ENCODE data around the gene TMPRSS12. TPM values are rescaled to one million over a fixed set of nuclear protein-coding genes. Genes with fewer than 3 reads are reported as not detected.

Gene TMPRSS12
- total RNA-seq, 1 donor: not detected

DNA sequence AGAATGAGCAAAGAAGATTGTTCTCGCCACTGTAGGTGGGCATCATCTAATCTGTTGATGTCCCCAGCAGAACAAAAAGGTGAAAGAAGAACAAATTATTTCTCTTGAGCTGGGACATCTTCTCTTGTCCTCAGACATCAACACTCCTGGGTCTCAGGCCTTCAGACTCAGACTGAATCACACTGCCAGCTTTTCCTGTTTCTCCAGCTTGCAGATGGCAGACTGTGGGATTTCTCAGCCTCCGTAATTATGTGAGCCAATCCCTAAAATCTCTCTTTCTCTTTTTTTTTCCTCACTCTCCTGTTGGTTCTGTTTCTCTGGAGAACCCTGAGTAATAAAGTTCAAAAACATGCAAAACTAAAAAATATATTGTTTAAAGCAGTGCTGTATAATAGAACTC lies 3.7 kb upstream of the TMPRSS12 start:
- no peak overlapping the region for H3K27ac ChIP-seq (ENCODE audit: low read depth, low read length)
- H3K79me2 ChIP-seq (ENCODE audit: insufficient read depth, low read length): no peaks in the 10 kb centered on the region
- H3K36me3 ChIP-seq (ENCODE audit: insufficient read depth, low read length): no peaks in the 10 kb centered on the region
- peaks cover 3% of the 10 kb centered on the region for H3K9me3 ChIP-seq (ENCODE audit: low read depth, low read length)
- no peak overlapping the region for H3K4me2 ChIP-seq (ENCODE audit: insufficient read depth, low read length)
- H3K27me3 ChIP-seq (ENCODE audit: insufficient read depth, low read length): no peaks in the 10 kb centered on the region
- no peaks in the 10 kb centered on the region for H4K20me1 ChIP-seq (ENCODE audit: insufficient read depth, low read length)
- H3K4me1 ChIP-seq (ENCODE audit: insufficient read depth, low read length): peaks cover 4% of the 10 kb centered on the region
- no peak for DNase-seq (ENCODE audit: insufficient read length, low spot score, missing footprints)
- peak overlapping the region; percentile 13 for H2AFZ ChIP-seq (ENCODE audit: low read length)
- no peak overlapping the region for H3K4me3 ChIP-seq (ENCODE audit: insufficient read depth, low read length)
- TF ChIP-seq, protein P1, sequence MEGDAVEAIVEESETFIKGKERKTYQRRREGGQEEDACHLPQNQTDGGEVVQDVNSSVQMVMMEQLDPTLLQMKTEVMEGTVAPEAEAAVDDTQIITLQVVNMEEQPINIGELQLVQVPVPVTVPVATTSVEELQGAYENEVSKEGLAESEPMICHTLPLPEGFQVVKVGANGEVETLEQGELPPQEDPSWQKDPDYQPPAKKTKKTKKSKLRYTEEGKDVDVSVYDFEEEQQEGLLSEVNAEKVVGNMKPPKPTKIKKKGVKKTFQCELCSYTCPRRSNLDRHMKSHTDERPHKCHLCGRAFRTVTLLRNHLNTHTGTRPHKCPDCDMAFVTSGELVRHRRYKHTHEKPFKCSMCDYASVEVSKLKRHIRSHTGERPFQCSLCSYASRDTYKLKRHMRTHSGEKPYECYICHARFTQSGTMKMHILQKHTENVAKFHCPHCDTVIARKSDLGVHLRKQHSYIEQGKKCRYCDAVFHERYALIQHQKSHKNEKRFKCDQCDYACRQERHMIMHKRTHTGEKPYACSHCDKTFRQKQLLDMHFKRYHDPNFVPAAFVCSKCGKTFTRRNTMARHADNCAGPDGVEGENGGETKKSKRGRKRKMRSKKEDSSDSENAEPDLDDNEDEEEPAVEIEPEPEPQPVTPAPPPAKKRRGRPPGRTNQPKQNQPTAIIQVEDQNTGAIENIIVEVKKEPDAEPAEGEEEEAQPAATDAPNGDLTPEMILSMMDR (IDR thresholded peaks at IDR 0.05; ENCODE audit: extremely low read depth, low read depth, low read length): no peak

GRCh38 chr12:50840809-50841487 lies 1.8 kb upstream of the TMPRSS12 start:
- Histone ChIP-seq H3K79me2 (ENCODE audit: insufficient read depth, low read length) (no peaks in the 10 kb centered on the region), H3K4me3 (ENCODE audit: insufficient read depth, low read length) (no peak overlapping the region), H2AFZ (ENCODE audit: low read length) (no peak overlapping the region), H3K36me3 (ENCODE audit: insufficient read depth, low read length) (no peaks in the 10 kb centered on the region), H3K27ac (ENCODE audit: low read depth, low read length) (no peak overlapping the region), H3K27me3 (ENCODE audit: insufficient read depth, low read length) (no peaks in the 10 kb centered on the region), H3K4me2 (ENCODE audit: insufficient read depth, low read length) (no peak overlapping the region), H3K9me3 (ENCODE audit: low read depth, low read length) (peaks cover 2% of the 10 kb centered on the region), H3K4me1 (ENCODE audit: insufficient read depth, low read length) (peaks cover 4% of the 10 kb centered on the region), H4K20me1 (ENCODE audit: insufficient read depth, low read length) (no peaks in the 10 kb centered on the region)
- TF ChIP-seq, protein P1 (IDR thresholded peaks at IDR 0.05; ENCODE audit: extremely low read depth, low read depth, low read length): no peak
- DNase-seq (ENCODE audit: insufficient read length, low spot score, missing footprints): no peak

DNA sequence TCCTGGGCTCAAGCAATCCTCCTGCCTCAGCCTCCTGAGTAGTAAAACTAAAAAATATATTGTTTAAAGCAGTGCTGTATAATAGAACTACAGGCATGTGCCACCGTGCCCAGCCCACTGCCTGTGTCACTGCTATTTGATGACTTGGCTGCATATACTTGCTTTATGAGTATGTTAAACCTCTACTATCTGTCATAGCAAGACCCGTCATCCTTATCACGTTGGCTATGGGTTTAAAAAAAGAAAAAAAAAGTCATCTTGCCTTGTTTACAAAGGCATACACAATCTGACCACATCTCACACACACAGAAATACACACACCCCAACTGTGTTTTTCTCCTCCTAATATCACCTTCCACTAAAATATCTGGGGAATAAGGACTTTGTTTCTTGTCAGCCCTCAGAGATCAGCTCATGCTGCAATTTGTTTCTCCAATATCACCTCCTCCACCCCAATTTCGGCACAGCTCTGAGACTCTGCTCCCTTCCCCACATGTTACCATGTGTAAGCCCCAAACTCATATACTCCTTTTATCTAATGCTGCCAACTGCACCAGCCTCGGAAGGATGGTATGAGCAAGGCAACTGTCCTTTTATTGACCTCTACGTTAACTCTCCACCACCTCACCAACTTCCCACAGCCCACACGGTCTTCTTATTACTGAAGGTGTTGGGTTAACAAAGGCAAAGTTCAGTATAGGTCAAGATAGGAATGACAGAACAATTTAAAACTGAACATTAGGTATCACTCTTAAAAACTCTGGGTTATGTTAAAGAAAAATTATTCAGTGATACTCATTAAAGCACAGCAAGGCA lies 802 bp upstream of the TMPRSS12 start:
- no peak overlapping the region for H3K4me3 ChIP-seq (ENCODE audit: insufficient read depth, low read length)
- H3K9me3 ChIP-seq (ENCODE audit: low read depth, low read length): peaks cover 2% of the 10 kb centered on the region
- no peak for DNase-seq (ENCODE audit: insufficient read length, low spot score, missing footprints)
- H3K4me1 ChIP-seq (ENCODE audit: insufficient read depth, low read length): peaks cover 4% of the 10 kb centered on the region
- TF ChIP-seq, protein P1 (IDR thresholded peaks at IDR 0.05; ENCODE audit: extremely low read depth, low read depth, low read length): no peak
- no peak overlapping the region for H3K27ac ChIP-seq (ENCODE audit: low read depth, low read length)
- no peaks in the 10 kb centered on the region for H3K36me3 ChIP-seq (ENCODE audit: insufficient read depth, low read length)
- no peak overlapping the region for H2AFZ ChIP-seq (ENCODE audit: low read length)
- no peaks in the 10 kb centered on the region for H3K27me3 ChIP-seq (ENCODE audit: insufficient read depth, low read length)
- H4K20me1 ChIP-seq (ENCODE audit: insufficient read depth, low read length): no peaks in the 10 kb centered on the region
- H3K79me2 ChIP-seq (ENCODE audit: insufficient read depth, low read length): no peaks in the 10 kb centered on the region
- no peak overlapping the region for H3K4me2 ChIP-seq (ENCODE audit: insufficient read depth, low read length)

GRCh38 chr12:50845021-50845647 lies 2.4 kb downstream of the TMPRSS12 start:
- no peak for DNase-seq (ENCODE audit: insufficient read length, low spot score, missing footprints)
- peaks cover 2% of the 10 kb centered on the region for H3K9me3 ChIP-seq (ENCODE audit: low read depth, low read length)
- H3K4me3 ChIP-seq (ENCODE audit: insufficient read depth, low read length): no peak overlapping the region
- H2AFZ ChIP-seq (ENCODE audit: low read length): no peak overlapping the region
- no peaks in the 10 kb centered on the region for H3K4me1 ChIP-seq (ENCODE audit: insufficient read depth, low read length)
- no peak overlapping the region for H3K4me2 ChIP-seq (ENCODE audit: insufficient read depth, low read length)
- TF ChIP-seq, protein P1 (IDR thresholded peaks at IDR 0.05; ENCODE audit: extremely low read depth, low read depth, low read length): no peak
- no peaks in the 10 kb centered on the region for H4K20me1 ChIP-seq (ENCODE audit: insufficient read depth, low read length)
- H3K36me3 ChIP-seq (ENCODE audit: insufficient read depth, low read length): no peaks in the 10 kb centered on the region
- H3K79me2 ChIP-seq (ENCODE audit: insufficient read depth, low read length): no peaks in the 10 kb centered on the region
- H3K27ac ChIP-seq (ENCODE audit: low read depth, low read length): no peak overlapping the region
- no peaks in the 10 kb centered on the region for H3K27me3 ChIP-seq (ENCODE audit: insufficient read depth, low read length)

Data from osteoblast (primary cell).